HFF-Myc (cell line): ENCODE results near the gene PCDH7.
A peak's percentile ranks its signal among the peaks of the same experiment; 100 is the strongest.

Experiments
- DNase-seq: peaks from one replicate; pipeline ENCODE4 v3.0.0-alpha.2; 2011; ENCODE audit warnings: low read depth; ENCODE audit errors: extremely low read depth
- H3K4me3 ChIP-seq: replicated peaks from 2 replicates; pipeline ENCODE4 v1.5.1; 2011; ENCODE audit warnings: low read depth, mild to moderate bottlenecking, control low read depth, low read length
- TF ChIP-seq, protein P1 (sequence below): IDR thresholded peaks from 2 replicates; pipeline ENCODE4 v1.5.1; 2012; ENCODE audit warnings: mild to moderate bottlenecking, low read depth, low read length, control low read depth; ENCODE audit errors: missing control alignments

The PCDH7 gene, protein sequence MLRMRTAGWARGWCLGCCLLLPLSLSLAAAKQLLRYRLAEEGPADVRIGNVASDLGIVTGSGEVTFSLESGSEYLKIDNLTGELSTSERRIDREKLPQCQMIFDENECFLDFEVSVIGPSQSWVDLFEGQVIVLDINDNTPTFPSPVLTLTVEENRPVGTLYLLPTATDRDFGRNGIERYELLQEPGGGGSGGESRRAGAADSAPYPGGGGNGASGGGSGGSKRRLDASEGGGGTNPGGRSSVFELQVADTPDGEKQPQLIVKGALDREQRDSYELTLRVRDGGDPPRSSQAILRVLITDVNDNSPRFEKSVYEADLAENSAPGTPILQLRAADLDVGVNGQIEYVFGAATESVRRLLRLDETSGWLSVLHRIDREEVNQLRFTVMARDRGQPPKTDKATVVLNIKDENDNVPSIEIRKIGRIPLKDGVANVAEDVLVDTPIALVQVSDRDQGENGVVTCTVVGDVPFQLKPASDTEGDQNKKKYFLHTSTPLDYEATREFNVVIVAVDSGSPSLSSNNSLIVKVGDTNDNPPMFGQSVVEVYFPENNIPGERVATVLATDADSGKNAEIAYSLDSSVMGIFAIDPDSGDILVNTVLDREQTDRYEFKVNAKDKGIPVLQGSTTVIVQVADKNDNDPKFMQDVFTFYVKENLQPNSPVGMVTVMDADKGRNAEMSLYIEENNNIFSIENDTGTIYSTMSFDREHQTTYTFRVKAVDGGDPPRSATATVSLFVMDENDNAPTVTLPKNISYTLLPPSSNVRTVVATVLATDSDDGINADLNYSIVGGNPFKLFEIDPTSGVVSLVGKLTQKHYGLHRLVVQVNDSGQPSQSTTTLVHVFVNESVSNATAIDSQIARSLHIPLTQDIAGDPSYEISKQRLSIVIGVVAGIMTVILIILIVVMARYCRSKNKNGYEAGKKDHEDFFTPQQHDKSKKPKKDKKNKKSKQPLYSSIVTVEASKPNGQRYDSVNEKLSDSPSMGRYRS (N-terminal part only)

DNA sequence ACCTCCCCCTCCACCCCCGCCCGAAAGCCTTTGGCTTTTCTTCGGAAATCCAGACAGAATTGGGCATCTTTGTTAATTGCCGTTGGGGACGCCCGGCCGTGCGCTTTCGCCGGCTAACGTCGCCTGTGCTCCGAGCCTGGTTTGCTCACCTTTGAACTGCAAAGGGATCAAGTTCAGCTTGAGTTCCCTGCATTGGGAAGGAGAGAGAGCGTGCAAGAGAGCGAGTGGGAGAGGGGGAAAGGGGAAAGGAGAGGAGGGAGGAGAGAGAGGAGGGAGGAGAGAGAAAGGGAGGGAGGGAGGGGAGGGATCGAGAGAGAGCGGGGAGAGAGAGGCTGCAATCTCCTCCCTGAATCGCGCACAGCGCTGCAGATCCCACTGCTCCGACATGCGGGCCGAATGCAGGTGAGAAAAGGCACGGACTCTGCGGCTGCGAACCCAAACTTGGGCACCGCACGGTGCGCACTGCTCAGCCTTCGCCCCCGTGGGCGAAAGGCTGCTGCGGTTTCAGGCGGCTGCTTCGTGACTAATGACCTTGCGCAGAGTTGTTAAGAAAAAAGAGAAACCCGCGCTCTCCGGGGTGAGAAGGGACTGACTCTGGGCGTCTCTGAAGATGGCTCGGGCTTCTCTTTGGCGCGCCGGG is at the start of gene PCDH7:
TSS of gene PCDH7 (plus strand) at position 349 of the 640 bp plus-strand sequence. CDS start 1,054 bp downstream, outside the sequence.
- no peak for DNase-seq
- TF ChIP-seq, protein P1, sequence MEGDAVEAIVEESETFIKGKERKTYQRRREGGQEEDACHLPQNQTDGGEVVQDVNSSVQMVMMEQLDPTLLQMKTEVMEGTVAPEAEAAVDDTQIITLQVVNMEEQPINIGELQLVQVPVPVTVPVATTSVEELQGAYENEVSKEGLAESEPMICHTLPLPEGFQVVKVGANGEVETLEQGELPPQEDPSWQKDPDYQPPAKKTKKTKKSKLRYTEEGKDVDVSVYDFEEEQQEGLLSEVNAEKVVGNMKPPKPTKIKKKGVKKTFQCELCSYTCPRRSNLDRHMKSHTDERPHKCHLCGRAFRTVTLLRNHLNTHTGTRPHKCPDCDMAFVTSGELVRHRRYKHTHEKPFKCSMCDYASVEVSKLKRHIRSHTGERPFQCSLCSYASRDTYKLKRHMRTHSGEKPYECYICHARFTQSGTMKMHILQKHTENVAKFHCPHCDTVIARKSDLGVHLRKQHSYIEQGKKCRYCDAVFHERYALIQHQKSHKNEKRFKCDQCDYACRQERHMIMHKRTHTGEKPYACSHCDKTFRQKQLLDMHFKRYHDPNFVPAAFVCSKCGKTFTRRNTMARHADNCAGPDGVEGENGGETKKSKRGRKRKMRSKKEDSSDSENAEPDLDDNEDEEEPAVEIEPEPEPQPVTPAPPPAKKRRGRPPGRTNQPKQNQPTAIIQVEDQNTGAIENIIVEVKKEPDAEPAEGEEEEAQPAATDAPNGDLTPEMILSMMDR: no peak
- peak within 1 kb of the TSS; percentile 32 for H3K4me3 ChIP-seq

DNA sequence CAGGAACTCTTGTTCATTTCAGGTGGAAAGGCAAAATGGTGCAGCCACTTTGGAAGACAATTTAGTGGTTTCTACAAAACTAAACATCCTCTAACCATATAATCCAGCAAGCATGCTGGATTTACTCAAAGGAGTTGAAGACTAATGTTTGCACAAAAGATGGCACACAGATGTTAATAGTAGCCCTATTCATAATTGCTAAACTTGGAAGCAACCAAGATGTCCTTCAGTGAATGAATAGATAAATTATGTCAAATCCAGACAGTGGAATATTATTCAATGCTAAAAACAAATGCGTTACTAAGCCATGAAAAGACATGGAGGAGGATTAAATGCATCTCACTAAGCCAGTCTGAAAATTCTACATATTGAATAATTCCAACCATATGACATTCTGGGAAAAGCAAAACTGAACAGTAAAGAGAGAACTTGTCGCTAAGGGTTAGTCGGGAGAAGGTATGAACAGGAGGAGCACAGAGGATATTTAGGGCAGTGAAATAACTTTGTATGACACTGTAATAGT is 48.2 kb upstream of the PCDH7 start:
- no peak for DNase-seq
- no peak overlapping the region for H3K4me3 ChIP-seq
- TF ChIP-seq, protein P1: no peak

DNA sequence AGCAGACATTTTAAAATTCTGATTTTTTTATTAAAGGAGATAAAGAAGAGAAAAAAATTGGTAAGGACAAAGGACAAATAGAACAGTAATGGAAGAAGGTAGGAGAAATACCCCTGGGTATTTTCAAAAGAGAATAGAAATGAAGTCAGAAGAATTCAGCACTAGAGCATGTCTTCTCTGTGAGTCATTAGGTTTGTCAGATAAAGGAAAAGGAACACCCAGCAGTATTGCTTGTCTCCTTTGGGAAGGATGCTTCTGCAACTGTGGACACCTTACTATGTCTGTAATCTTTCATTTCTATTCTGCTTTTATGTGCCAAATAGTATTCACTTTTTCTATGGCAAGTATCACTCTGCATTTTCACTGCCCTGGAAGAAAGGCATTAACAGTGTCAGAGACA is 24.0 kb upstream of the PCDH7 start:
- no peak for DNase-seq
- TF ChIP-seq, protein P1: no peak
- no peak overlapping the region for H3K4me3 ChIP-seq

DNA sequence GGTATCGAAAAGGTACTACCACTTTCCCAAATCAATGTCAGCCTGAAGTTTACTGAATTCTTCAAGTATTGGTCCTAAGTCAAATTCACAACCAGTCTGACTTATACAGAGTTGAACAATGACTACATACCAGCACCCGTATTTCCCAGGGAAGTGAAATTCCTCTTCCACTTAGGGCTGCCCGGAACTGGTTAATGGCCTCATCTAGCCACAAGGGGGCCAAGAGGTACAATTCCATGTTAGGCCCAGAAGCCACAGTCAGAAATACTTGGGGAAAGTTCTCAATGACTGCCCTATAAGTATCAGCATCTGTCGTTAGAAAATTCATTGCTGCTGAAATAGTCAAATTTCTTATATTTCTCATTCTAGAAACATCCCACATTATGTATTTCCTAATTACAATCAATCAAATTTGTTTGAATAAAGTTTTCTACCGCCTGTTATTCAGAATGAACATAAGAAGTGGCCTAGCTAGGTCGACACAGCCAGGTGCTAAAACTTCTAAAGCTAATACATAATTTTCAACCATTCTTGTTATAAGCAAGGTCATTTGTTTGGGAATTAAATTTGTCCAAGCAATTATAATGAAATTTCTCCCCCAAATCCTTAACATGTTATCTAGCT is 5.6 kb upstream of the PCDH7 start:
- H3K4me3 ChIP-seq: no peak overlapping the region
- peak; percentile 25 for DNase-seq

DNA sequence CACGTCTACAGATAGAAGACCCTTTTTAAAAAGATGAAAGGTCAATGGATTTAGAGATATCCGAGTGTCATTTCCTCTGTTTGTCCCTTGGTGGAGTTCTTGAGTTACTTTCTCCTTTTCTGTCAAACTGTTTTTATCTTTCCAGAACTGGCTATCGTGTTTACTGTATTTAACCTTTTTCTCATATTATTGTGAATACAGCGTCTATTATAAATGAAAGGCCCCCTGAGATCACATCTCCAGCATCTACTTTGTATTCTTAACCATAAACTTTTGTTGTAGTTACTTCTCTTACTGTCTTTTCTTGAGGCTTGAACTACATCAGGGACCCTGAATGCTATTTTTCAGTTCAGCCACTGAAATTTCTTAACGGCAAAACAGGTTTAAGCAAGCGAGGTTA is 4.0 kb upstream of the PCDH7 start:
- no peak overlapping the region for H3K4me3 ChIP-seq
- TF ChIP-seq, protein P1: peak; percentile 18
- no peak for DNase-seq

More for the DNA sequence above, 5.6 kb upstream of the PCDH7 start:
- TF ChIP-seq, protein P1: peak; percentile 75
